Heart left ventricle (tissue), 13 donors: ENCODE data around the gene APOBEC3F.
"Not testable (repeated sequence)": the region's sequence is repeated elsewhere in the genome, so short reads cannot be mapped to it uniquely, and the experiment has no call there.

ENCODE experiments used
- CTCF ChIP-seq, 12 donors: fragments of 200-600 bp; sonication (generic) in 4 of 12; IDR thresholded peaks; one replicate each; pipeline versions ENCODE4 v1.5.0 to v1.8.0; 2018 to 2022; ENCODE audit warnings: antibody characterized with exemption in 12 of 12, mild to moderate bottlenecking in 5 of 12
- POLR2A ChIP-seq, 2 donors: fragments of 450-650 bp; IDR thresholded peaks; one replicate each; pipeline ENCODE4 v1.6.1; 2017; ENCODE audit warnings: antibody characterized with exemption in 2 of 2, mild to moderate bottlenecking in 2 of 2, moderate library complexity in 2 of 2
- donor health status: ischemic (EF 13 %, LVEDD 7.1; RV severe dilation, severe dysfunction).
- donor health status: DM: no; HTN: yes; CAD: no.
- donor health status: DM: no; HTN: no; CAD: no.
- donor health status: ischemic (EF 25% LVEDD 6.9; RV normal size, moderate dysfunction).
- donor health status: ischemic (EF 25% LVEDD 5.7; RV mildly dilated, moderate dysfunction).
- donor health status: ischemic (EF 35%, LVEDD 5.7; RV mildly dilated, moderate dysfunction).
- donor health status: nonischemic (EF 11% LVEDD 7.7; RV severe dilation, severe dysfunction).
- donor health status: DM: yes; HTN: yes; CAD: no.
- donor health status: PGD.
- donor health status: ischemic (EF 29% LVEDD 5.4; RV normal size, mild dysfunction).
- donor health status: nonischemic (EF 23%, LVEDD 6.1; RV moderate dilation, normal function).

GRCh38 chr22:39013561-39013941 is 27.1 kb upstream of the APOBEC3F start:
- TF ChIP-seq CTCF, POLR2A (IDR thresholded peaks at IDR 0.05): not testable (repeated sequence)
